HG03064 (cell line): Measurements from ENCODE around the gene ZNF844.
"Not testable (repeated sequence)": the region's sequence is repeated elsewhere in the genome, so short reads cannot be mapped to it uniquely, and the experiment has no call there.

Experiments used
- ATAC-seq: cut with Tn5 transposase; IDR thresholded peaks from one replicate; pipeline ENCODE4 v1.9.1; 2021; ENCODE audit warnings: low read depth; ENCODE audit not compliant: unreplicated experiment

ZNF844 gene

DNA sequence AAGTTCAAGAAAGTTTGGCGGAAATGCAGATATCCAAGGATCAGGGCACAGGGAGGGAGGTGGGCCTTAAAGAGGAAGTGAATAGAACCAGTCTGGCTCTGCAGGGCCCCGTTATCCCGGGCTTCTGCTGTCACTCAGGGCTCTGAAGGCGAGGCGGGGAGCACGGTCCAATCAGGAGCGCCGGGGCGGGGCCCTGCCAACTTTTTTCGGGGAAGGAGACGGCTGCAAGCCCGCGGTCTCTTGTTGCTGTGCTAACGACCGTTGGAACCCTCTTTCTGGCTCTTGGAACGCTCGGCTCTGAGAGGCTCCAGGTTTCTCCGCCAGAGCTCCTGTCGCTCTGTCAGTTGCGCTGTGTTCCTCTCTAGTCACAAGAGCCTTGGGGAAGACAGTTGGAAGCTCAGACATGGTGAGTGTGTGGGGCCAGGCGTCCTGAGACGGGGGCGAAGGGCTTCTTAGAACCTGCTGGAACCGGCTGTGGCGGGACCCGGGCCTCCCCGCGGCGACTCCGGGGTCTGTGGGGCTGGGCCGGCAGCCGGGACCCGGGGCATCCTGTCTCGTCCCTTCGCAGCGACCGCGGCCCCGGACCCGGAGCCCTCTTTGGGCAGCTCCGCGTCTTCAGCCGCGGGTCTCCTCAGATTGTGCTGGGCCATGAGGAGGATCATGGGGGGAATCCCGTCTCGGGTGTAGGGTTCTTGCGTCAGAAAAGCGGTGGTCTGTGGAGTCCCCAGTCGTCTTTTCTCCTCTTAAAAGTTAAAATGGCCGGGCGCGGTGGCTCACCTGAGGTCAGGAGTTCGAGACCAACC lies 27.7 kb downstream of the ZNF844 start:
- ATAC-seq = no peak

DNA sequence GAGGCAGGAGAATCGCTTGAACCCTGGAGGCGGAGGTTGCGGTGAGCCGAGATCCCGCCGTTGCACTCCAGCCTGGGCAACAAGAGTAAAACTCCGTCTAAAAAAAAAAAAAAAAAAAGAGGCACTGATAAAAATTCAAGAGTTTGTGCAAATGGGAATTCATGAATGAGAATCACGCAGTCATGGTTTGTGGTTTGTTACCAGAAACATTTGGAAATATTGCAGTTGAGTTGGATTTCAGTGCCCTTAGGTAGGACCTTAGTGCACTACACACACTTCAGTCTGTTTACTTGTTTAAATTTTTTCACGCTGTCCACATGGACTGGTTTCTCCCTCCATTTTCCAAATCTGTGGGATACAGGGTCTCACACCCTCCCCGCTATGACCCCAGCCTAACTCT lies 28.4 kb downstream of the ZNF844 start:
- ATAC-seq = no peak

DNA sequence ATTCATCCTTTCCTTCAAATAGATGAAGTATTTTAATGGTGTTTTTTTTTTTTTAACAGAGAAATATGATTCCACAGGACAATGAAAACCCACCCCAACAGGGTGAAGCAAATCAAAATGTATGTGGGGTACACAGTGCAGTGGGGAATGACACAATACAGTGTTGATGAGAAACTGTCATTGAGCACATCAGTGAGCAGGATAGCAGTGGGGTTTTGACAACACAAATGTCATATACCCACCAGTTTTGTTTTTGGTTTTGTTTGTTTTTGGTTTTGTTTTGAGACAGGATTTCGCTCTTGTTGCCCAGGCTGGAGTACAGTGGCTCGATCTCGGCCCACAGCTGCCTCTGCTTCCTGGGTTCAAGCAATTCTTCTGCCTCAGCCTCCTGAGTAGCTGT lies 29.2 kb downstream of the ZNF844 start:
- no peak for ATAC-seq

DNA sequence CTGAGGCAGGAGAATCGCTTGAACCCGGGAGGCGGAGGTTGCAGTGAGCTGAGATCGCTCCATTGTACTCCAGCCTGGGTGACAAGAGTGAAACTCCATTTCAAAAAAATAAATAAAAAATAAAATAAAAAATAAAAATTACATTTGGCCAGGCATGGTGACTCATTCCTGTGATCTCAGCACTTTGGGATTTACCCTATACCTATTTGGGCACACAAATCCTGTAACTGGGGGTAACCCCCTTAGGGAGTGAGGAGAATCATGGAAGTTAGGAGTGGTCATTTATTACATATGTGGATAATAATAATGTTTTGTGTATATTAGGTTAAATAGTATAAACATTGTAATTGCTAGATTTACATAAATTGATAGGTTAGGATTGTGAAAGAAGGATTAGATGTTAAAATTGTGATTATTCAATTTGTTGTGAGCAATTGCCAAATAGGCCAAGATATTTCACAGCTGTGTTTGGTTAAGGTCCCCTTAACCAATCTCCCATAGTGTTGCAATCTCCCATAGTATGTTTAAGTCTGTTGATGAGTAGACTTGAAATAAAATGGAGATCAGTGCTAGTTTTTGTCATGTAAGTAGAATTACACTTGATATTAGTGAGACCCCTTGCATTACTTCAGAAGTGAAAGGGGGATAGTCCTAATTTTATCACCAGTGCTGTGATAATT lies 30.7 kb downstream of the ZNF844 start:
- ATAC-seq = no peak

DNA sequence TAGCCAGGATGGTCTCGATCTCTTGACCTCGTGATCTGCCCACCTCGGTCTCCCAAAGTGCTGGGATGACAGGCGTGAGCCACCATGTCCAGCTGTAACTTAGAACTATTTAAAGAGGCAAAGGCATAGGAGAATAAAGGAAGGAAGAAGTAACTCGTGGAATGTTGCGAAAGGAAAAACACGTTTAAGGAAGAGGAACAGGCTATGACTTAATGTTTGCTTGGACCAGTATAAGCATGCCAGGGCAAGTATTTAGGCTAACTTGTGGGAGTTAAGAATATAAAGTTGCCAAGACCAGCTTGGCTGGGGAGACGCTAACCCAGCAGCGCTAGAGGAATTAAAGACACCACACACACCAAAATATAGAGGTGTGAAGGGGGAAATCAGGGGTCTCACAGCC lies 33.5 kb downstream of the ZNF844 start:
- ATAC-seq = no peak

DNA sequence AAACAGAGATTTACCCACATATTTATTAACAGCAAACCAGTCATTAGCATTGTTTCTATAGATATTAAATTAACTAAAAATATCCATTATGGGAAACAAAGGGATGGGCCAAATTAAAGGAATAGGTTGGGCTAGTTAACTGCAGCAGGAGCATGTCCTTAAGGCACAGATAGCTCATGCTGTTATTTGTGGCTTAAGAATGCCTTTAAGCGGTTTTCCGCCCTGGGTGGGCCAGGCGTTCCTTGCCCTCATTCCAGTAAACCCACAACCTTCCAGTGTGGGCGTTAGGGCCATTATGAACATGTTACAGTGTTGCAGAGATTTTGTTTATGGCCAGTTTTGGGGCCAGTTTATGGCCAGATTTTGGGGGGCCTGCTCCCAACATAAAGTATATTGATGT lies 39.4 kb downstream of the ZNF844 start:
- ATAC-seq = not testable (repeated sequence)

DNA sequence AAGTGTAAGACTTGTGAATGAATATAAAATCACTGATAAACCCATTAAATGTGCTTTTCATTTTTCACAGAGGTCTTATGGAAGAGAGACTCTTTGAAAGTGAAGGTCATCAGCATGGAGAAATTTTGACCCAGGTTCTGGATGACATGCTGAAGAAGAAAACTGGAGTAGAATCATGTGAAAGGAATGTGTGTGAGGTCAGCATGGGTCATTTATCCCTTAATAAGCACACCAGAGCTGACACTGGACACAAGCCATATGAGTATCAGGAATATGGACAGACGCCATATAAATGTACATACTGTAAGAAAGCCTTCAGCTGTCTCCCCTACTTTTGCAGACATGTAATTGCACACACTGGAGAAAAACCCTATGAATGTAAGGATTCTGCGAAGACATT lies 46.6 kb downstream of the ZNF844 start:
- no peak for ATAC-seq

DNA sequence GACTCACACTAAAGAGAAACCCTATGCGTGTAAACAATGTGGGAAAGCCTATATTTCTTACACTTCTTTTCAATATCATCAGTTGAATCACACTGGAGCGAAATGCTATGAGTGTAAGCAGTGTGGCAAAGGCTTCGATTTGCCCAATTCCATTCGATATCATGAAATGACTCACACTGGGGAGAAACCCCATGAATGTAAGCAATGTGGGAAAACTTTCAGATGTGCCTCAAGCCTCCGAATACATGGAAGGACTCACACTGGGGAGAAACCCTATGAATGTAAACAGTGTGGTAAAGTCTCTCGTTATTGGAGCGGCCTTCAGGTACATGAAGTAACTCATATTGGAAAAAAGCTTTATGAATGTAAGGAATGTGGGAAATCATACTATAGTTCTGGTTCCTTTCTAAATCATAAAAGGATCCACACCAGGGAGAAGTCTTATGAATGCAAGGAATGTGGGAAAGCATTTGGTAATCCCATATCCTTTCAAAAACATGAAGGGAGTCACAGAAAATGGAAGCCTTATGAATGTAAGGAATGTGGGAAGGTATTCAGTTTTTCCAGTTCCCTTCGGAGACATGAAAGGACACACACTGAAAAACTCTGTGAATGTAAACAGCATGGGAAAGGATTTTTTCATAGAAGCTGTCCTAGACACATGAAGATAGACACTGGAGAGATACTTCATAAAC lies 47.6 kb downstream of the ZNF844 start:
- ATAC-seq = no peak

DNA sequence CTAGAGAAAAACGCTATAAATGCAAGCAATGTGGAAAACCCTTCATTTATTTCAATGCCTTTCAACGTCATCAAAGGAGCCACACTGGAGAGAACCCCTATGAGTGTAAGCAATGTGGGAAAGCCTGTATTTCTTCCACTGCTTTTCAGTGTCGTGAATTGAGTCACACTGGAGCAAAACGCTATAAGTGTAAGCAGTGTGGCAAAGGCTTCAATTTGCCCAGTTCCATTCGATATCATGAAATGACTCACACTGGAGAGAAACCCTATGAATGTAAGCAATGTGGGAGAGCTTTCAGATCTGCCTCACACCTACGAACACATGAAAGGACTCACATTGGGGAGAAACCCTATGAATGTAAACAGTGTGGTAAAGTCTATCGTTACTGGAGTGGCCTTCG lies 48.2 kb downstream of the ZNF844 start:
- ATAC-seq = no peak

DNA sequence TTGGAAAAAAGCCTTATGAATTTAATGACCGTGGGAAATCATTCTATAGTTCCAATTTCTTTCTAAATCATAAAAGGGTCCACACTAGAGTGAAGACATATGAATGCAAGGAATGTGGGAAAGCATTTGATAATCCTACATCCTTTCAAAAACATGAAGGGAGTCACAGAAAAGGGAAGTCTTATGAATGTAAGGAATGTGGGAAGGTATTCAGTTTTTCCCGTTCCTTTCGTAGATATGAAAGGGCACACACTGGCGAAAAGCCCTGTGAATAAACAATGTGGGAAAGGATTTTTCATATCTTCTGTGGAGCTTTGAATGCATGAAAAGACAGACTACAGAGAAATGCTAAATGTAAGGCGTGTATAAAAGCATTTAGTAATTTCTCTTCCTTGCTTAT lies 48.6 kb downstream of the ZNF844 start:
- no peak for ATAC-seq

DNA sequence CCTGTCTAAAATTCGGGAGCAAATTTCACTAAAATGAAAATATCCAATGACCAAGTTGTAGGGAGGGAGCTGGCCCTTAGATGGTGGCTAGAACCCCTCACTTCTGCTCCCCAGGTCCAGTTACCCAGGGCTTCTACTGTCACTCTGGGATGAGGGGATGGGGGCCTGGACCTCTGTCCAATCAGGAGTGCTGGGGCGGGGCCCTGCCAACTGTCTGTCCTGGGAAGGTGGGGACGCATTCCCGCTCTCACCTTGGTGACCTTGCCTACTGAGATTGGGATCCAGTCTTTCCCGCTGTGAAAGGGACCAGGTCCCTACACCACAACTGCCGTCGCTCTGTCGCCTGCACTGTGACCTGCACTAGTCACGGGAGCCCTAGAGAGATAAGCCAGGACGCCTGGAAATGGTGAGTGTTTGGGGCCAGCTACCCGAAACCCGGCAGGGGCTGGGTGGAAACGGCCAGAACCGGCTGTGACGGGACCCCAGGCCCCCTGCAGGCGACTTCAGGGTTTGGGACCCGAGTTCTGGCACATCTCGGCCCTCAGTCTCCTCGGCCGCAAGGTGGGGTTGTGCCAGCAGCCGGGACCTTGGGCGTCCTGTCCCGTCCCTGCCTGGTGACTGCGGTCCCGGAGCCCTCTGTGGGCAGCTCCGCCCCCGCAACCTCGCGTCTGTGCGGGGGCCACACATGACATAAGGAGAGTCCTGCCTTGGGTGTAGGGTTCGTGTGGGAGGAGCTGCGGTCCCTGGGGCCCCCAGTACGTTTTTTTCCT lies 52.9 kb downstream of the ZNF844 start:
- ATAC-seq = no peak

DNA sequence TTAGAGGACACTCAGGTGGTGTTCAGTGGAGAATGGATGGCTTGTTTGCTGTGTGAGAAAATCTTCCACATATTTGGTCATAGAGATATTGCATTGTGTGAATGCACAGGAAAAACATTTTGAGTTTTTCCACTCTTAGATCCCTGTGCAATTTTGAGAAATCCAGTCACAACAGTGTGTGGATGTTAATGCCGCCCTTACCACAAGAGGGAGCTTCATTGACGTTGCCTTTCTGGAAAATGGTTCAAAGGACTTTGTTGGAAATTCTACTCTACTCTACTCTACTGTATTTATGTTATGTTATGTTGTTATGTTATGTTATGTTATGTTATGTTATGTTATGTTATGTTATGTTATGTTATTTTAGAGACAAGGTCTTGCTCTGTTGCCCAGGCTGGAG lies 62.2 kb downstream of the ZNF844 start:
- ATAC-seq = no peak
